ENCODE measurements around the gene HECW1.

Gene HECW1

GRCh38 chr7:43130347-43130746, 17.9 kb downstream of the HECW1 start:
- TF ChIP-seq POLR2AphosphoS5 (IDR thresholded peaks at IDR 0.05; ENCODE audit: low read depth, low read length) (no peak), TAF1 (IDR thresholded peaks at IDR 0.05; ENCODE audit: borderline replicate concordance, insufficient read depth, low read length) (no peak), FOXP2 (optimal IDR thresholded peaks at IDR 0.05; ENCODE audit: borderline replicate concordance, extremely low read depth, extremely low read length, insufficient read depth) (no peak), SIN3A (IDR thresholded peaks at IDR 0.05; ENCODE audit: borderline replicate concordance, insufficient read depth, low read length) (no peak)
- TF ChIP-seq, protein P1, sequence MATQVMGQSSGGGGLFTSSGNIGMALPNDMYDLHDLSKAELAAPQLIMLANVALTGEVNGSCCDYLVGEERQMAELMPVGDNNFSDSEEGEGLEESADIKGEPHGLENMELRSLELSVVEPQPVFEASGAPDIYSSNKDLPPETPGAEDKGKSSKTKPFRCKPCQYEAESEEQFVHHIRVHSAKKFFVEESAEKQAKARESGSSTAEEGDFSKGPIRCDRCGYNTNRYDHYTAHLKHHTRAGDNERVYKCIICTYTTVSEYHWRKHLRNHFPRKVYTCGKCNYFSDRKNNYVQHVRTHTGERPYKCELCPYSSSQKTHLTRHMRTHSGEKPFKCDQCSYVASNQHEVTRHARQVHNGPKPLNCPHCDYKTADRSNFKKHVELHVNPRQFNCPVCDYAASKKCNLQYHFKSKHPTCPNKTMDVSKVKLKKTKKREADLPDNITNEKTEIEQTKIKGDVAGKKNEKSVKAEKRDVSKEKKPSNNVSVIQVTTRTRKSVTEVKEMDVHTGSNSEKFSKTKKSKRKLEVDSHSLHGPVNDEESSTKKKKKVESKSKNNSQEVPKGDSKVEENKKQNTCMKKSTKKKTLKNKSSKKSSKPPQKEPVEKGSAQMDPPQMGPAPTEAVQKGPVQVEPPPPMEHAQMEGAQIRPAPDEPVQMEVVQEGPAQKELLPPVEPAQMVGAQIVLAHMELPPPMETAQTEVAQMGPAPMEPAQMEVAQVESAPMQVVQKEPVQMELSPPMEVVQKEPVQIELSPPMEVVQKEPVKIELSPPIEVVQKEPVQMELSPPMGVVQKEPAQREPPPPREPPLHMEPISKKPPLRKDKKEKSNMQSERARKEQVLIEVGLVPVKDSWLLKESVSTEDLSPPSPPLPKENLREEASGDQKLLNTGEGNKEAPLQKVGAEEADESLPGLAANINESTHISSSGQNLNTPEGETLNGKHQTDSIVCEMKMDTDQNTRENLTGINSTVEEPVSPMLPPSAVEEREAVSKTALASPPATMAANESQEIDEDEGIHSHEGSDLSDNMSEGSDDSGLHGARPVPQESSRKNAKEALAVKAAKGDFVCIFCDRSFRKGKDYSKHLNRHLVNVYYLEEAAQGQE (IDR thresholded peaks at IDR 0.05; ENCODE audit: insufficient read depth in 1 of 2, low read depth in 2 of 2, low read length in 2 of 2): no peak

DNA sequence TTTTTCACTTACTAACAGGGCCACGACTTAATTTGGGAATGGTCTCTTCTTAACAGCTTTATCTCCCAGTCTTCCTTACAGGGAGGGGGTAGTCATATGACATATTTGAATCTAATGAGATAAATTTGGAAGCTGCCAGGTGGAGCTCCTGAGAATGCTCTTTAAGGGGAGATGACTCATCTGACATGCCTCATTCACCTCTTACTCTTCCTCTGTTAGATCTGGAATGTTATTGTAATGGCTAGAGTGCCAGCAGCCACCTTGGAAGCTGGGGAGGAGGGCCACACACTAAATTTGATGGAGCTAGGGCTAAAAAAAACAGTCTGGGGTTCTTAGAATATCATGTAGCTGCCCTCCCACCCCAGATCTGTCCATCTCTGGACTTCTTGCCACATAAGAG, 22.7 kb downstream of the HECW1 start:
- TF ChIP-seq, protein P1 (IDR thresholded peaks at IDR 0.05; ENCODE audit: insufficient read depth in 1 of 2, low read depth in 2 of 2, low read length in 2 of 2): no peak
- no peak for TF ChIP-seq TAF1 (IDR thresholded peaks at IDR 0.05; ENCODE audit: borderline replicate concordance, insufficient read depth, low read length)
- no peak for TF ChIP-seq FOXP2 (optimal IDR thresholded peaks at IDR 0.05; ENCODE audit: borderline replicate concordance, extremely low read depth, extremely low read length, insufficient read depth)
- no peak for TF ChIP-seq POLR2AphosphoS5 (IDR thresholded peaks at IDR 0.05; ENCODE audit: low read depth, low read length)
- TF ChIP-seq SIN3A (IDR thresholded peaks at IDR 0.05; ENCODE audit: borderline replicate concordance, insufficient read depth, low read length): no peak

DNA sequence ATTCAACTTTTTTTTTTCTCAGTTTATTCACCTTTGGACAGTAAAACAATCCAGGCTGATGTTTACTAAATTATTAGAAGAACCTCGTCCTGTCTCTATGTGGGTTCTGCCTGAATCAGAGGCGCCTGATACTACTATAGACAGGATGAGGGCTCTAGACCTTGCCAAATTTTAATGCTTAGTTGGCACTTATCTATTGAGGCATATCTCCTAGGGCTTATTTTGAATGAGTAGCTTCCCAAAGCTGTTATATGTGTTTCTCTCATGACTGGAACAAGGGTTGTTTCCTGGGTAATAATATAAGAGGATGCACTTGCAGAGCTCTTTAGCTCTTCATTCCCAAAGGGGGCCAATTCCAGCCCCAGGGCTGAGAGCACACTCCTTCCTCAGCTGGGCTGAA, 23.6 kb downstream of the HECW1 start:
- TF ChIP-seq TAF1 (IDR thresholded peaks at IDR 0.05; ENCODE audit: borderline replicate concordance, insufficient read depth, low read length): no peak
- no peak for TF ChIP-seq POLR2AphosphoS5 (IDR thresholded peaks at IDR 0.05; ENCODE audit: low read depth, low read length)
- TF ChIP-seq, protein P1 (IDR thresholded peaks at IDR 0.05; ENCODE audit: insufficient read depth in 1 of 2, low read depth in 2 of 2, low read length in 2 of 2): no peak
- no peak for TF ChIP-seq FOXP2 (optimal IDR thresholded peaks at IDR 0.05; ENCODE audit: borderline replicate concordance, extremely low read depth, extremely low read length, insufficient read depth)
- no peak for TF ChIP-seq SIN3A (IDR thresholded peaks at IDR 0.05; ENCODE audit: borderline replicate concordance, insufficient read depth, low read length)

- TF ChIP-seq, protein P1 (IDR thresholded peaks at IDR 0.05; ENCODE audit: insufficient read depth in 1 of 2, low read depth in 2 of 2, low read length in 2 of 2): no peak
- no peak for TF ChIP-seq FOXP2 (optimal IDR thresholded peaks at IDR 0.05; ENCODE audit: borderline replicate concordance, extremely low read depth, extremely low read length, insufficient read depth)
- no peak for TF ChIP-seq SIN3A (IDR thresholded peaks at IDR 0.05; ENCODE audit: borderline replicate concordance, insufficient read depth, low read length)
- TF ChIP-seq POLR2AphosphoS5 (IDR thresholded peaks at IDR 0.05; ENCODE audit: low read depth, low read length): no peak
- no peak for TF ChIP-seq TAF1 (IDR thresholded peaks at IDR 0.05; ENCODE audit: borderline replicate concordance, insufficient read depth, low read length)
These were observed 25.4 kb downstream of the HECW1 start for GRCh38 chr7:43137811-43138210.

GRCh38 chr7:43138710-43139109, 26.3 kb downstream of the HECW1 start:
- TF ChIP-seq, protein P1 (IDR thresholded peaks at IDR 0.05; ENCODE audit: insufficient read depth in 1 of 2, low read depth in 2 of 2, low read length in 2 of 2): no peak
- TF ChIP-seq SIN3A (IDR thresholded peaks at IDR 0.05; ENCODE audit: borderline replicate concordance, insufficient read depth, low read length): no peak
- TF ChIP-seq FOXP2 (optimal IDR thresholded peaks at IDR 0.05; ENCODE audit: borderline replicate concordance, extremely low read depth, extremely low read length, insufficient read depth): no peak
- TF ChIP-seq POLR2AphosphoS5 (IDR thresholded peaks at IDR 0.05; ENCODE audit: low read depth, low read length): no peak
- no peak for TF ChIP-seq TAF1 (IDR thresholded peaks at IDR 0.05; ENCODE audit: borderline replicate concordance, insufficient read depth, low read length)
